IMR-90 (cell line): ENCODE measurements around the gene SRGAP3. TPM values are rescaled to one million over a fixed set of nuclear protein-coding genes. Genes with fewer than 3 reads are reported as not detected.

ENCODE experiments used
- ATAC-seq: fragments of 200-7000 bp; cut with Tn5 transposase; 2 replicates; pipeline ENCODE4 v1.9.1; 2020; ENCODE audit warnings: low read depth, mild to moderate bottlenecking, moderate library complexity
- BruUV-seq: library from RNA; stranded (reverse); fragments of 400-500 nt; replicated peaks from 2 replicates; lab custom pipeline; 2021; lab: Mats Ljungman, UMichigan
- CTCF ChIA-PET: fragments of 300-600 bp; formaldehyde crosslinking; extraction: SDS; loops from one replicate; lab custom pipeline; 2021; ENCODE audit warnings: antibody characterized with exemption; lab: Yijun Ruan, JAX
- POLR2A ChIA-PET: fragments of 300-600 bp; sonication (Branson Sonifier 250); formaldehyde crosslinking; loops from one replicate; lab custom pipeline; 2022; ENCODE audit warnings: antibody characterized with exemption; ENCODE audit not compliant: unreplicated experiment; lab: Charles Lee
- DNase-seq: peaks from one replicate; pipeline ENCODE4 v3.0.0; 2013
- H2AFZ ChIP-seq: replicated peaks from 2 replicates; pipeline ENCODE3; 2013; ENCODE audit warnings: low read length, mild to moderate bottlenecking; ENCODE audit not compliant: poor library complexity
- H2AK5ac ChIP-seq: 2 replicates; pipeline ENCODE4 v1.6.1; 2013; ENCODE audit warnings: low read depth, low read length, inconsistent platforms
- H2AK9ac ChIP-seq: replicated peaks from 2 replicates; pipeline ENCODE3; 2013; ENCODE audit warnings: mild to moderate bottlenecking, low read depth, low read length, moderate library complexity; ENCODE audit not compliant: poor library complexity
- H2BK120ac ChIP-seq: 2 replicates; pipeline ENCODE4 v1.6.1; 2013; ENCODE audit warnings: low read depth, low read length, inconsistent platforms
- H2BK15ac ChIP-seq: 3 replicates; pipeline ENCODE4 v1.6.1; 2013; ENCODE audit warnings: low read depth, low read length, inconsistent platforms
- H2BK20ac ChIP-seq: 2 replicates; pipeline ENCODE4 v1.6.1; 2013; ENCODE audit warnings: low read depth, mild to moderate bottlenecking, inconsistent platforms, low read length, moderate library complexity
- H2BK5ac ChIP-seq: 2 replicates; pipeline ENCODE4 v1.6.1; 2013; ENCODE audit warnings: mild to moderate bottlenecking, low read depth, low read length, inconsistent platforms; ENCODE audit not compliant: poor library complexity, severe bottlenecking
- H3K14ac ChIP-seq: replicated peaks from 2 replicates; pipeline ENCODE4 v1.6.1; 2013; ENCODE audit warnings: low read depth, low read length, inconsistent platforms
- H3K18ac ChIP-seq: 2 replicates; pipeline ENCODE4 v1.6.1; 2013; ENCODE audit warnings: low read depth, low read length, control low read depth
- H3K23ac ChIP-seq: 2 replicates; pipeline ENCODE4 v1.6.1; 2013; ENCODE audit warnings: low read depth, low read length, inconsistent platforms
- H3K27ac ChIP-seq: 2 replicates; pipeline ENCODE4 v1.5.1; 2013; ENCODE audit warnings: mild to moderate bottlenecking, control low read depth, low read length; ENCODE audit not compliant: insufficient read depth
- H3K27me3 ChIP-seq: 2 replicates; pipeline ENCODE4 v1.6.1; 2013; ENCODE audit warnings: low read length; ENCODE audit not compliant: control insufficient read depth, insufficient read depth
- H3K36me3 ChIP-seq: 2 replicates; pipeline ENCODE4 v1.6.1; 2013; ENCODE audit warnings: low read length, mixed read lengths; ENCODE audit not compliant: control insufficient read depth, insufficient read depth
- H3K4ac ChIP-seq: 2 replicates; pipeline ENCODE4 v1.6.1; 2013; ENCODE audit warnings: low read depth, low read length, inconsistent platforms
- H3K4me1 ChIP-seq: 2 replicates; pipeline ENCODE4 v1.6.1; 2013; ENCODE audit warnings: low read length, mixed read lengths; ENCODE audit not compliant: control insufficient read depth, insufficient read depth
- H3K4me2 ChIP-seq: 2 replicates; pipeline ENCODE4 v1.6.1; 2013; ENCODE audit warnings: low read depth, mild to moderate bottlenecking, control low read depth, low read length, moderate library complexity
- H3K4me3 ChIP-seq: 2 replicates; pipeline ENCODE4 v1.5.1; 2013; ENCODE audit warnings: low read depth, mild to moderate bottlenecking, control low read depth, low read length, moderate library complexity; ENCODE audit not compliant: insufficient read depth
- H3K56ac ChIP-seq: 2 replicates; pipeline ENCODE4 v1.6.1; 2013; ENCODE audit warnings: low read length, inconsistent platforms; ENCODE audit not compliant: insufficient read depth; ENCODE audit errors: extremely low read depth
- H3K79me1 ChIP-seq, 2 experiments: 2 replicates each; pipeline ENCODE4 v1.6.1; 2013; ENCODE audit warnings: low read length in 2 of 2, inconsistent platforms in 1 of 2, low read depth in 1 of 2
- H3K9ac ChIP-seq: 2 replicates; pipeline ENCODE4 v1.6.1; 2013; ENCODE audit warnings: low read depth, low read length, control low read depth
- H3K9me1 ChIP-seq: 2 replicates; pipeline ENCODE4 v1.6.1; 2013; ENCODE audit warnings: low read length, inconsistent platforms; ENCODE audit not compliant: insufficient read depth
- H3K9me3 ChIP-seq: 2 replicates; pipeline ENCODE4 v1.6.1; 2013; ENCODE audit warnings: low read length; ENCODE audit not compliant: control insufficient read depth, insufficient read depth
- H4K20me1 ChIP-seq: 2 replicates; pipeline ENCODE4 v1.6.1; 2013; ENCODE audit warnings: low read length, inconsistent platforms; ENCODE audit not compliant: insufficient read depth
- H4K5ac ChIP-seq: 2 replicates; pipeline ENCODE4 v1.6.1; 2013; ENCODE audit warnings: mild to moderate bottlenecking, low read depth, low read length, control low read depth
- H4K8ac ChIP-seq, 2 experiments: 2 replicates each; pipeline ENCODE4 v1.6.1; 2013; ENCODE audit warnings: low read depth in 2 of 2, low read length in 2 of 2, control low read depth in 1 of 2, inconsistent platforms in 1 of 2
- H4K91ac ChIP-seq: 2 replicates; pipeline ENCODE4 v1.6.1; 2013; ENCODE audit warnings: low read depth, low read length, inconsistent platforms; ENCODE audit not compliant: insufficient read depth
- CHD1 ChIP-seq: IDR thresholded peaks from 2 replicates; pipeline ENCODE4 v1.6.1; 2012; ENCODE audit warnings: low read depth, low read length, improper control_type of control experiment
- WGBS, 2 experiments: methylation state at CpG; one replicate each; pipeline versions ENCODE4 v1.1.5 to v1.1.7; 2013; ENCODE audit warnings: missing lambda C conversion rate in 2 of 2; ENCODE audit not compliant: insufficient read length in 1 of 2; ENCODE audit errors: extremely low coverage in 2 of 2; 5-methylcytosine and 5-hydroxymethylcytosine counted together
- dilution Hi-C: fragments of 300-500 bp; cut with HindIII; formaldehyde crosslinking; loops from one replicate; pipeline ENCODE4 v1.14.3; 2018; ENCODE audit warnings: low sequenced_read_pairs; ENCODE audit not compliant: unreplicated experiment
- in situ Hi-C: fragments of 300-500 bp; cut with MboI; formaldehyde crosslinking; loops from 3 replicates; pipeline ENCODE4 v1.14.3; 2019; ENCODE audit warnings: low sequenced_read_pairs, inconsistent platforms, mixed read lengths
- intact Hi-C: fragments of 100-400 bp; cut with micrococcal nuclease; formaldehyde crosslinking; loops from 2 replicates; pipeline ENCODE4 v1.10.0; 2022
- polyA plus RNA-seq, 3 experiments: library from polyadenylated mRNA; depleted of rRNA; stranded (reverse); fragments of >200 nt; gene quantifications; 2 replicates each; pipeline ENCODE4 v1.2.3, GENCODE V29; 2012; ENCODE audit warnings: low replicate concordance in 1 of 3
- total RNA-seq: library from RNA; depleted of rRNA; stranded (reverse); fragments of >200 nt; gene quantifications from 2 replicates; pipeline ENCODE4 v1.2.3, GENCODE V29; 2012

Gene SRGAP3
- total and polyA plus RNA-seq, 2 of the 4 experiments (the other 2 are of a cell fraction) = 0.68 to 1.4 TPM

- no peak overlapping the region for H3K14ac ChIP-seq
- BruUV-seq = no TSS peak
- ChIA-PET CTCF (interaction anchor here (0.5 kb wide), 1 partner anchor 10 kb away, joined by 3 read pairs; no protein-coding TSS in a partner anchor), POLR2A (no interaction called here)
- no peak overlapping the region for H2BK15ac ChIP-seq
- TF ChIP-seq CHD1 = no peak
- no peaks in the 10 kb centered on the region for H3K79me1 ChIP-seq
- DNase-seq (no peak), ATAC-seq (no peak)
- H2AK9ac ChIP-seq = no peak overlapping the region
- no peak overlapping the region for H3K9ac ChIP-seq
- H3K27me3 ChIP-seq = no peaks in the 10 kb centered on the region; the same call in 1 of the 2 replicates
- intact Hi-C loops (no loop called here), dilution Hi-C loops (no loop called here), in situ Hi-C loops (no loop called here)
- no CpG with 5 or more reads among the region's 3 CpGs for WGBS, 2 experiments
- H3K9me3 ChIP-seq = no peaks in the 10 kb centered on the region
- H4K91ac ChIP-seq = no peak overlapping the region
- H3K27ac ChIP-seq = no peak overlapping the region
- H3K4me1 ChIP-seq = no peaks in the 10 kb centered on the region
- no peaks in the 10 kb centered on the region for H3K36me3 ChIP-seq
- H4K8ac ChIP-seq = no peak overlapping the region
- H3K4ac ChIP-seq = no peak overlapping the region
- no peak overlapping the region for H4K5ac ChIP-seq
- no peak overlapping the region for H2BK120ac ChIP-seq
- no peaks in the 10 kb centered on the region for H3K9me1 ChIP-seq
- no peak overlapping the region for H3K4me3 ChIP-seq
- H4K20me1 ChIP-seq = no peaks in the 10 kb centered on the region
- H3K23ac ChIP-seq = no peak overlapping the region
- H2BK20ac ChIP-seq = no peak overlapping the region
- no peak overlapping the region for H2BK5ac ChIP-seq
- no peak overlapping the region for H2AFZ ChIP-seq
- no peak overlapping the region for H3K4me2 ChIP-seq
- H3K56ac ChIP-seq = no peak overlapping the region
- H2AK5ac ChIP-seq = no peak overlapping the region
- H3K18ac ChIP-seq = no peak overlapping the region
Measured at GRCh38 chr3:9214185-9214584, 35.3 kb downstream of the SRGAP3 start.
